GM18520 (cell line): ENCODE measurements around the gene BCAS3.

Source experiments
- ATAC-seq: cut with Tn5 transposase; IDR thresholded peaks from one replicate; pipeline ENCODE4 v1.9.1; 2021; ENCODE audit not compliant: unreplicated experiment

The BCAS3 gene

DNA sequence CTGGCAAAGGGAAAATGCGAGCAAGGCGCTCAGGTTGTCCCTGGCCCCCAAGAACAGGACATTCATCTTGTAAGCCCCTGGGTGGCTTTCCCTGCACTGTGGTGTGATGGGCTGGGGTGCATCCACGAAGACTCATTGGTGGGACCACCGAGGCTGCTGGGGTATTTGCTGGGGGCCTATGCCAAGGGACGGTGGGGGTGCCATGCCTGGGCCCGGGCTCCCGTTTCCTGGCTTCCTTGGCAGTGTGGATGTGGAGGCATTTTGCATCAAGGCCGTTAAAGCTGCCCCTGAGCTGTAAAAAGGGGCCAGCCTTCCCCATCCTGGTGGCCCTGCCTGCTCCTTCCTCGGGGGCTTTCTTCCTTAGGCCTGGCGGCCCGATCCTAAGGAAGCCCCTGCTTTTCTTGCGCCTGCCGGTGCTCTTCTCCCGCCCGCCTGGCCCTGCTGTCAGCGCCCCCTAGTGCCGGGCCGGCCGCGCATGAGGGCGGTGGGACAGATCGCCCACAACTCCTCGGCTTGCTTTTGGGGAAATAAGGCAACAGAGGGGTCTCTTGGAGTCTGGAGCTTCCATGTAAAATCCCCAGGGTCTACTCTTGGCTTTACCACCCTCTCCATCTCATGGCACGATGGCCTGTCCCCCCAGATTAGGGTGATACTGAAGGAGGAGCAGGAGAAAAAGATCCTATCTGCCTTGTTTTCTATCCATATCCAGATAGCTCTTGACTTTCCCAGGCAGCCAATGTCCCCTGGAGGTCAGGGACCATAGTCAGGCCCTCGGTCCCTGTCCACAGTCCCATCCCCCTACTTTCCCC, 712.2 kb downstream of the BCAS3 start:
- no peak for ATAC-seq

DNA sequence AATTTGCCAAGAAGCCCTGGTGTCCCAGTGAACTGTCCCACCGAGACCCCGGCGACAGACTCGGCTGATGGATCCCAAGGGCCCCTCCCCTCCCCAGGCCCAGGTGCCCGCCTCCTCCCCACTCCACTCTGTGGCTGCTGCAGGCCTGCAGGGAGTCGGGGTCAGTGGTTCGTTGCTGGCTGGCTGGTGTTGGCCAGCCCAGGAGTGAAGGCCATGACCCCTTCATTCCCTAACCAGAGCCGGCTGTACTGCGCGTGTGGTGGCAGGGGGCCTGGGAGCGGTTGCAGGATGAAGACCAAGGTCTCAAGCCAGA, 712.8 kb downstream of the BCAS3 start:
- ATAC-seq: no peak

DNA sequence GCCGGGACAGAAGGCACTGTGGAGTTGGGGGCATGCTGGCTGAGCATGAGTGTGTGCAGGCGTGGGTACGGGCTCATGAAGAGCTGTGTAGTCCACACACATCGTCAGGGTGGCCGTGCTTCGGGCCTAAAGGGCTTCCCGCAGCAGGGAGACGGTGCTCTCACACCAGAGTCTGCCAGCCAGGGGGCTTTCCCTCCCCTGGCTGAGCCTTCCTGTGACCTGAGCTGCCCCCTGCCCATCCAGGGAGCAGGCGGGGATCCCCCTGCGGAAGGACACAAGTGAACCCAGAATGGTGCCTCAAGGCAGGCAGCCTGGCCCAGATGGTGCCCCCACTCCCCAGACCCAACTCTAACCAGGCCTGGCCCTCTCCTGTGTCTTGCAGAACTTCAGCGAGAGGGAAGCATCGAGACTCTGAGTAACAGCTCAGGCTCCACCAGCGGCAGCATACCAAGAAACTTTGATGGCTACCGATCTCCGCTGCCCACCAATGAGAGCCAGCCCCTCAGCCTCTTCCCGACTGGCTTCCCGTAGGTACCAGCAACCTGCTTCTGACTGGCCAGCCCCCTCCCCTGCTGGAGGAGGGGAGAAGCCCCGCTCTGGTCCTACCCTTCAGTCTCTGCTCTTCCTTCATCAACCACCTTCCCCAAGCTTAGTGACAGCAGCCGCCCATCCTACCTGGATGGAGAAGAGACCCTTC, 714.1 kb downstream of the BCAS3 start:
- ATAC-seq: no peak

DNA sequence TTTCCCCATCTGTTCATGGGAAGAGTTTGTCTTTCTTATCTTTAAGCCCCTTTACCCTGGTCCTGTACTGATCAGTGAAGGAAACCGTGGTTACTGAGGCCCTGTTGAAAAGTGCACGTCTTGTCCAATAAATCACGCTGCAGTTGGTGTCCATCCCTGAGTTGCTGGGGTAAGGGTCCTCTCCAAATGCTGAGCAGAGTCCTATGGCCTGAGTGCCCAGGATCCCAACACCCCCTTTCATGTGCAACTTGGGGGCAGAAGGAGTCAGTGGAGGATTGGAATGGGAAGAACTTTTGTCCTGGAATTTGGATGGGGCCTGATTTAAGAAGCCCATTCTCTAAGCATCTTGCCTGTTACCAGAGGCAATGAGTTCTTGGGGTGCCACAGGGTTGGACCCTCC, 715.0 kb downstream of the BCAS3 start:
- ATAC-seq: no peak

DNA sequence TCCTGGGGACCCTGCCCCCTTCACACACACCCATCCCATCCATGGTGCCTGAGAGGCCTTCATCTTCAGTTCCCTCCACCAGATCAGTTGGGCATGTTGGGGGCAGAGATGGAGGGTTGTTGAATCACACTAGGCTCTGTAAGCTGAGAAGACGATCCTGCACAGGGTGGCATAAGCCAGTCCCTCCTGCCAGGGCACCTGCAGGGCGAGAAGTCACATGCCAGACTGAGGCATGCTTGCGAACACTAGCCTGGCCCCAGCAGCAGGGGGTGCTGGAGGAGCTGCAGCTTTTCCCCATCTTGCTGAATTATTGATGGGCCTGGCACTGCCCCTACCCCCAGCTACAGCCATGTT, 715.9 kb downstream of the BCAS3 start:
- ATAC-seq: no peak

DNA sequence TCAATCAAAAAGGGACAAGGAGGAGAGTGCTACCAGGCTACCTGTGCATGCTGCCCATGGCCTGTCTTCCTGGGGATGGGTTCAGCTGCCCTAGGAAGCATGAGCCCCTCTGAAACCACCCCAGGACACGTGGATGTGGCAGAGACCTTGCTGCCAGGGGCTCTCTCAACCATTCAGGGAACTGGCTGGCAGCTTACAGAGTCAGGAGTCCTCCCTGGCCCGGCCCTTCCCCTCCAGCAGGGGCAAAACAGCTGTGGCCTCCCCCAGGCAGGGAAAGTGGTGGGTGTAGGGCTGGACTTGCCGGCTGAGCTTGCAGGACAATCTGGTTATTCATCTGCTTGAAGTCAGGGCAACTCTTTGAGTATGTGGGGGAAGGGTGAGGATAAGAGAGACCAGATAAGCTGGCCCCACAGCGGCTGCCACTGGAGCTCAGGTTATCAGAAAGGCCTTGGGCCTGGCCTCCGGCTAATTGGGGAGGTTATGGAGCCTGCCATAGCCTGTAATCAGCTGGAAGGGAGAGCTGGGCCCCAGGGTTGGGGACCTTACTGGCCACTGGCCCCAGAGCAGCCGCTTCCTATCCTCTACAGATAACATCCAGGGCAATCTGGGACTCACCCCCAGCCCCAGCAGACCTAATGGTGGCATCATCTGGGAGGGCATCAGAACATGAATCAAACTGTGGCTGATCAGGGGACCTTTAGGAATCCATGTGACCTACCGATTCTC, 716.4 kb downstream of the BCAS3 start:
- ATAC-seq: no peak

DNA sequence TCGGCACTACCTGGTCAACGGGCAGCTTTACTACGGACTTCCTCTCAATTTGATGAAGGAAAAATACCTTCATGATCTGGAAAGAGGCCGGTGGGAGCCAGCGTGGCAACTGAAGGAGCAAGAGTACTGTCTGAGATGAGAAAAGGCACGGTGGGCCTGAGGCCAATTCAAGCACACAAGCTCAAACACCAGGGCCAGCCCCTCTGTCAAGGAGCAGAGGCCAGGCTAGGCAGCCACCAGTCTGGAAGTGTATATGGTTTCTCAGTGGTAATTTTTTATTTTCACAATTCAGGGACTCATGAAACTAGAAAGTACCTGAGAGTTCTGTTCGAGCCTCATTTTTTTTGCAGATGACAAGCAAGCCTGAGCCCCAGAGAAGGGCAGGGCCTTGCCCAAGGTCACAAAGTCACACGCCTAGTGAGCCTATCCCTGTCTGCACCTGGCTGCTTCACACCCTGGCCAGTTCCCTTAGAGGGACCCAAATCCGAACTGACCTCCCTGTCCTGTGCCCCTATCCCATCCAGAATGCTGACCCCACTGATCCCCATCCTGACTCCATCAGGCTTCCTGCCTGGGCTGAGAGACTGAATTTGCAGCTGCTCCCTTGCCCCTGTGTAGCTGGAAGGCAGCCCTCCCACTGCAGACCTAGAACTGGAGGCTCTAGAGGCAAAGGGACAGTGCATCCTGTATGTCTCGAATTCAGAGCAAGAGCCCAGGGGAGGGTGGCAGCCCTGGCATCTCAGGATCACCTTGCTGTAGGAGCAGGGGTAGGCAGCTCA, 717.2 kb downstream of the BCAS3 start:
- no peak for ATAC-seq

DNA sequence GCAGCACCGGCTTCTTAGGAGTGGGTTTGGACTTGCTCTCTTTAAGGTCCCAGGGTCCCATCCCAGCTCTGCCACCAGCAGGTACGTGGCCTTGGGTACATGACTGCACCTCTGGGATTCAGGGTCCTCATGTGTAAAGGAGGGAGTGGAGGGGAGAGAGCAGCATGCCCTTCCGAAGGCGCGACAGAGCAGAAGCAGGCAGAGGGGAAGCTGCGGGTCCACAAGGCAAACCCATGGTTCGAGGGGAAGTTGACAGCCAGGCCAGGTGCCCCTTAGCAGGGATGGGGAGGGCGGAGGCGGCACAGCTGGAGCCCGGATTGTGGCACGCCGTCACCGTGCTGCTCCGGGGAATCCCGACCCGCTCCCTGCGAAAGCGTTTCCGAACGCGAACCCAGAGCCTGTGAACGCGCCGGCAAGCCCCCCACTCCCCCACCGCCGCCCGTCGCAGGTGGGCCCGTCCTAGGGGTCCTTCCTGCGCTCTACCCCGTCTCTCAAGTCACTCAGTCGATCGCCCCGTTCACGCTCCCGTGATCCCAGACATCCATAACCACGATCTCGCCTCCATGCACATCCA, 717.8 kb downstream of the BCAS3 start:
- ATAC-seq: no peak

DNA sequence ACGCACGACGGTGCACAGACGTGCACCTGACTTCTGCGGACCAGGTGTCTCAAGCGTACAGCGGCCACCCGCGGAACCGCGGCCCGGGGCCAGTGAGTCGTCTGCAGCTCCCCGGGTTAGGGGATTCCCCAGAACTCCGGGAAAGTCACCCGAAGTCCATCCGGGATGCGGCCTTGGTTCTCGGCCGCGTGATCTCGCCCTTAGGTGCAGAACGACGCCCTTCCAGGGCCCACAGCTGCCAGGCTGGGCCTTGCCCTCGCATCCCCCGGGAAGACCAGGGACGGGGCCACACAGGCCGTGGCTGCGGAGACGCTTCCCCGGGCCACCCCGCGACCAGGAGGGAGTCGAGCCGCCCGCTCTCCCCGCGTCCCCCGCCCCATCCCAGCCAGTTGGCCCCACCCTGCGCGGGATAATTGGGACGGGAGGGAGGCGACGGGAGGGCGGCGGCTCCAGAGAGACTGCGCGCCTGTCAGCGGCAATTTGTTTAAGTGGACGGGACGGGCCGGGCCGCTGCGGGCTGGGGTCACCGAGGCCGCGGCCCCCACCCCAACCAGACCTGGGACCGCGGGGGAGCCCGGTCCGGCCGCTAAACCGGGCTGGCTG, 718.4 kb downstream of the BCAS3 start:
- no peak for ATAC-seq

DNA sequence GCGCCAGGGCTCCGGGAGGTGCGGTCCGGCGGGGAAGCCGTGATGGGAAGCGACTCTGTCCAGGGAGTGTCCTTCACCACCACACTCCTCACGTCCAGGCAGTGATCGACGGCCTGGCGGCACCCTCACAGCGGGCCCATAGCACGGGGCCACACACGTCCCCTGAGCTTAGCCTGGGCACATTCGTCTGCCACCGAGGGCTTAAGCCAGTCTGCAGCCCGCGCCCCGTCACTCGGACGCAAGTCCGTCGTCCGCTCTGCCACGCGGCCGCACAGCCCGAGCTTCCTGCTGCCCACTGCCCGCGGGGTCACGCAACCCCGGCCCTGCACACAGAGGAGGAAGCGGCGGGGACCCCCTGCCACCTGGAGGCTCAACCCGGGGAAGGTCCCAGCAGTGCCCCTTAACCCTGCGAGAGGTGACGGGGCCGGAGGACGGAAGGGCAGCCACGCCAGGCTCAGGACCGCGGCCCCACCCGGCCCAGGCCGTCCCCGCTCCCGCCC, 719.0 kb downstream of the BCAS3 start:
- ATAC-seq: no peak

DNA sequence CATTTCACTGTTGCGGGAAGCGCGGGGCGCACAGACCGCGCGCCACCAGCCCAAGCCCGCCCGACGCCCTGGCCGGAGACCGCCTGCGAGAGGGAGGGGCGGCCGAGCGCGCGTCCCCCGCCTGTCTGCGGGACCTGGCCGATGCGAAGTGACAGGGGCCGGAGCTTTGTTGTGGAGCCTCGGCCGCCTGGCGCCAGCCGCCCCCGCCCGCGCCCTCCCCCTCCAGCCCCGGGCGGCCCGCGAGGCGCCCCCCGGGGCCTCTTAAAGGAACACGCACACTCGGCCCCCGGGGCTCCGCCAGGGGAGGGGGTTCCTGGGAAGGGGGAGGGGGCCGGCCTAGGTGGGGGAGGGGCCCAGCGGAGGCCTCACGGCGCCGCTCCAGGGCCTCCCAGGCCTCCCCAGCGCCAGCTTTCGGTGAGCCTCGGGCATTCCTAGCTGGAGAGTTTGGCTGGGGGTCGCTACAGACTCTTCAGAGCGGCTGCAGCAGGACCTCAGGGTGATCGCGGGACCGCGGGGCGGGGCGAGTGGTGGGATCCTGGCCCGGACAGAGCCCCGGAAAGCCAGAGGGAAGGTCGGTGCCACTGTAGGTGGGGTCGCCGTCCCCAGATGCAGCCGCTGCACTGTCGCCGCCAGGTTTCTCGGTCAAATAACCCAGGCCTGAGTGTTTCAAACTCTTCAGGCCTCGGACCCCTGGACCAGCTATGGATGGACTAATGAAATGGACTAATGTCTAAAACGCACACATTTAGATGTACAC, 719.6 kb downstream of the BCAS3 start:
- no peak for ATAC-seq

DNA sequence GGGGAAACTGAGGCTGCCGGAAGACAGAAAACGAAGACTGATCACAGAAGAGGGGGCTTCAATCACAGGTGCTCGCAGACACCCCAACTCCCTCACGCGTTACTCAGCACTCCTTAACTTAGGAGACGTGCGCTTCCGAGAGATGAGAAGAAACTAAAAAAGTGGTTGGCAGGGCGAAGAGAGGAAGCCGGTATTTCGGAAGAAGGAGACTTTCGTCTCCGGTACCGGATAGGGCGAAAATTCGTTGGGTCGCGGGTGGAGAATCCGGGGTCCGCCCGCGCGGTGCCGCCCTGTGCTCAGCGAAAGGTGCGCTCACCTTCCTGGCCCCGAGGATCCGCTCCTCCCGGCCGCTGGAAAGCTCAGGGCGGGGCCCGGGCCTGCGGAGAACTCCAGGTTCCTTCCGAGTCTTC, 721.1 kb downstream of the BCAS3 start:
- no peak for ATAC-seq

DNA sequence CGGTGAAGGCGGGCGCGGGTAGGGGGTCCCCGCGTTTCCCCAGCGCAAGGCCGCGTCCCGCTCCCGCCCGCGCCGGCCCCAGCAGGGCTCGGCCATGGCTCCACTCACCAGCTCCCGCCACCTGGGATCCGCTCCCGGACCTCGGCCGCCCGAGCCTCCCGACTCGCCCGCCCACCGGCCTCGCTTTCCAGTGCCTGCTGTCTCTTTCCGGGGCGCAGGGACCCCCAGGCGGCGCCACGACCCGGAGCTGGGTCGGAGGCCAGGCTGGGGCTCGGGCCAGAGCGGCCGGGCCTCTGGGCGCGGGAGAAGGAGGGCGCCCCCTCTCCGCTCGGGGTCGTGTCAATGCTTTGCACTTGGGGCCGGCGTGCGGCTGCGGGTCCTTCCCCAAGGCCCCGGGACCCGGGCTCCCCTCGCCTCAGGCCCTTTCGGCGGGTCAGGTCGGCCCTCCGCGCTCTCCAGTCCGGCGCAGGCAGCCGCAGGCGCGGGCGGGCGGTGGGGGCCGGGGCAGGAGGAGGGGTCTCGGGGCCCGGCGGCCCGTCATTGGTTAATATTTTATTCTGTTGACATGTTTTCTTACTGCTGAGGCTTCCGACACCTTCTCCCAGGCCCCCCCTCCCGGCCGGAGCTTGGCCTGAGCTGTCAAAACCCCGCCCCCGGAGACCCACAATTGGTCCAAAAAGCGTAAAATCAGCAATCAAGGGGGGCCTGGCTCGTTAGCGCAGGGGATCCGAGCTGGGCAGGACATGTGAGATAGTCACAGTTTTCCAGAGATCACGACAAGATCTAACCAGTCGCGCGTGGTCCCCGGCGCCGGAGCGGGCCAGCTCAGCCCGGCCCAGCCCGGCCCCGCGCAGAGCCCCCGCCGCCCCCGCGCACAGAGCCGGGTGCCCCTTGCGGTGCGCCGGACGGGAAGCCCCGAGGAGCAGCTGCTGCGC, 721.7 kb downstream of the BCAS3 start, which contains the start of gene TBX2:
TSS of gene TBX2 (plus strand) at position 713 of the 935 bp plus-strand sequence. CDS start 334 bp downstream, outside the sequence.
- no peak for ATAC-seq

DNA sequence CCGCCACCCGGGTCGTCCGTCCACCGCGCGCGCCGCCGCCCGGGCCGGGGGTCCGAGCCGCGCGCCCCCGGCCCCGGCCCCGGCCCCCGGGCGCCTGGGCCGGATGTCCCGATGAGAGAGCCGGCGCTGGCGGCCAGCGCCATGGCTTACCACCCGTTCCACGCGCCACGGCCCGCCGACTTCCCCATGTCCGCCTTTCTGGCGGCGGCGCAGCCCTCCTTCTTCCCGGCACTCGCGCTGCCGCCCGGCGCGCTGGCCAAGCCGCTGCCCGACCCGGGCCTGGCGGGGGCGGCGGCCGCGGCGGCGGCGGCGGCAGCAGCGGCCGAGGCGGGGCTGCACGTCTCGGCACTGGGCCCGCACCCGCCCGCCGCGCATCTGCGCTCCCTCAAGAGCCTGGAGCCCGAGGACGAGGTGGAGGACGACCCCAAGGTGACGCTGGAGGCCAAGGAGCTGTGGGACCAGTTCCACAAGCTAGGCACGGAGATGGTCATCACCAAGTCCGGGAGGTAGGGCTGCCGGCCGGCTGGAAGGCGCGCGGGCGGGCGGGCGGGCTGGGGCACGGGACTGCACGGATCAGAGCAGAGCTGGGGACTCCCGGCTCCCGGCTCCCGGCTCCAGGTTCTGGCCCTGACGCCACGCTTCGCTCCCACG, 722.5 kb downstream of the BCAS3 start:
- ATAC-seq: no peak

DNA sequence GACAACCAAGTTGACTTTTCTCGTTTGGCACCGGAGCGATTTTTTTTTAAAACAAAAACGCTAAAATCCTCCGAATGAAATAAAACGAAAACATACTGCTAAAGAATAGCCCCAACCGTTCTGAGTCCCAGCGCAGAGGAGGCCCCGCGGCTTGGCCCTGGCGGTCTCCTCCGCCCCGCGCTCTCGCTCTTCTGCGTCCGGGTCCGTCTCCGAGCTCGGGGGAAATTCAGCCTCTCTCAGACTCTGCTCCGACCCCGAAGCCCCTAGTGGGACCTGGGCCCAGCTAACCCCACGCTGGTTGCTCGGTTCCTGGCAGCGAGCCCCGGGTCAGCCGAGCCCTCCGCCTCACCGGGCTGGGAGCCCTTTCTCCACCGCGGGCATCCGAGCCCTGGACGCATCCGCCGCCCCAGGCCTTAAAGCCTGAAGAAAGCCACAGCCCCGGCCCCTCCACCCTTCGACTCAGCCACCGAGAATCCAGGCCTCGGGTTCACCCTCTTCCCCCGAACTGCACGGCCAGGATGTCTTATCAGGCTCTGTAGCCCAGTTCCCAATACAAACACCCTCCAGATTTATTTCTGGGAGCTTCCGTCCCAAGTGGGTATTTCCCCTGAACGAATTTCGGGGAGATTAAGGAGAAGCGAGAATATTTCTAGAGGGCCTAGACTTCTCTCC, 723.2 kb downstream of the BCAS3 start:
- ATAC-seq: no peak

DNA sequence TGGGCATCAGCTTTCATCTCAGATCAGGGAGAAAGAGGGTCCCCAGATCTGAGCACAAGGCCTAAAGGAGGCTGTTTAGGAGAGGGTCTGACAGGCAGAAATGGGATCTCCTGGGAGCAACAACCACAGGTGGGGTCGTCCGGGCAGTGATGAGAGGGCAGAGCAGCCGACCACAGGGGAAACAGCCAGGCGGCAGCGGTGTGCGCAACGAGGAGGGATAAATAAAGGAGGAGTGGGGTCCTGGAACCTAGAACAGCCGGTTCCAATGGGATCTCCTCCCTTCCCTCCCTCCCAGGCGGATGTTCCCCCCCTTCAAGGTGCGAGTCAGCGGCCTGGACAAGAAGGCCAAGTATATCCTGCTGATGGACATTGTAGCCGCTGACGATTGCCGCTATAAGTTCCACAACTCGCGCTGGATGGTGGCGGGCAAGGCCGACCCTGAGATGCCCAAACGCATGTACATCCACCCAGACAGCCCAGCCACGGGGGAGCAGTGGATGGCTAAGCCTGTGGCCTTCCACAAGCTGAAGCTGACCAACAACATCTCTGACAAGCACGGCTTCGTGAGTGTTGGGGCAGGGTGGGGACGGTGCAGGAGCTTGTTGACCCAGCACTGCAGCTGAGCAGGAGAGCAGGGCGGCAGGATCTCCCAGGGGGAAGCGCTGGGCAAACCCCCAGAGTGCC, 723.9 kb downstream of the BCAS3 start:
- no peak for ATAC-seq

DNA sequence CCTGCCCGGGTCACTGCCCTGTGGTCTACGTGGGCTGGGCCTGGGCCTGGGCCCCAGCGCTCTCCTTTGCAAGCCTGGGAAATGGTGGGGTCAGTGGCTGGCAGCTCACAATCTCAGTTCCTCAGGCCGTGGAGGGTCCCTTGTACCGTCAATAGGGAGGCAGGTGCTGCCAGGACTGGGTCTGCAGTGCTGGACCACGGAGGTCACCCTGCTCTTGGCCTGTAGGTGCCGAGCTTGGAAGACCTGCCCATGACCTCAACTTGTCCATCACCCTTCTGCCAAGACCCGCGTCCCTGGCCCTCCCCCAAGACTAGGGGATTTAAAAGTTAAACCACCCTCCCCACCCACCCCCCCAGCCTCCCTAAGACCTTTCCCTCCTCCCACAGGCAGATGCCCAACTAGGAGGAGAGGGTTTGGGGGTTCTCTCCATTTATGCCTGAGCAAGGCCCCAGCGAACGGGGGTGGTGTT, 724.5 kb downstream of the BCAS3 start:
- no peak for ATAC-seq
